Measurements from ENCODE around the gene IQGAP1. TPM values are rescaled to one million over a fixed set of nuclear protein-coding genes. Genes with fewer than 3 reads are reported as not detected.

IQGAP1 gene
- total and polyA plus RNA-seq, 9 of the 15 experiments (the other 6 are each of a cell fraction or from before 2014, with no cell fraction given): 37.6 to 143 (median 77.7) TPM

GRCh38 chr15:90405055-90405607 lies 17.1 kb downstream of the IQGAP1 start:
- intact Hi-C loops (cut with micrococcal nuclease): no loop called here
- POLR2A ChIA-PET: interaction anchor here (1.0 kb wide), 1 partner anchor 14 kb away, joined by 3 read pairs; no protein-coding TSS in a partner anchor
- no peak for FAIRE-seq

More at GRCh38 chr15:90405055-90405607, 17.1 kb downstream of the IQGAP1 start:
- Histone ChIP-seq H3K27ac (ENCODE audit: extremely low read depth, low read depth, low read length) (no peak overlapping the region), H2AFZ (ENCODE audit: low read depth, low read length) (no peak overlapping the region), H3K9ac (ENCODE audit: insufficient read depth in 1 of 2, low read depth in 2 of 2, low read length in 2 of 2) (no peak overlapping the region), H3K9me1 (ENCODE audit: control insufficient read depth, insufficient read depth, low read length) (no peaks in the 10 kb centered on the region), H4K20me1 (replicated peaks; ENCODE audit: control insufficient read depth, insufficient read depth, low read length) (no peaks in the 10 kb centered on the region), H3K36me3 (ENCODE audit: control insufficient read depth, insufficient read depth, low read length) (no peaks in the 10 kb centered on the region), H3K4me3 (no peak overlapping the region), H3K9me3 (replicated peaks; ENCODE audit: control insufficient read depth, insufficient read depth, low read depth, low read length) (no peaks in the 10 kb centered on the region), H3K4me2 (ENCODE audit: insufficient read depth, low read length) (no peak overlapping the region), H3K79me2 (ENCODE audit: control insufficient read depth, insufficient read depth, low read length) (peaks cover 72% of the 10 kb centered on the region), H3K27me3 (ENCODE audit: control insufficient read depth in 2 of 2, insufficient read depth in 2 of 2, low read length in 2 of 2) (no peaks in the 10 kb centered on the region), H3K4me1 (replicated peaks in 1 of 2; ENCODE audit: control insufficient read depth in 2 of 2, insufficient read depth in 2 of 2, low read length in 2 of 2) (peaks cover 0 to 22% of the 10 kb centered on the region in 2 experiments; a peak in 3 of 5 replicates)
- DNase-seq (ENCODE audit: extremely low read depth in 1 of 4, low spot score in 3 of 4): no peak
- in situ Hi-C loops (cut with MboI): no loop called here
- no peak for ATAC-seq
- TF ChIP-seq PCBP2 (IDR thresholded peaks at IDR 0.05; ENCODE audit: low read depth, low read length, poor library complexity, severe bottlenecking) (no peak), PRDM10 (IDR thresholded peaks at IDR 0.05; ENCODE audit: partially characterized antibody) (no peak), HNRNPUL1 (IDR thresholded peaks at IDR 0.05; ENCODE audit: low read length) (no peak), POLR3A (IDR thresholded peaks at IDR 0.05; ENCODE audit: borderline replicate concordance, extremely low read depth, insufficient read depth, insufficient read length) (no peak)
- BruUV-seq (replicated peaks): no TSS peak
- CTCF ChIA-PET (ENCODE audit: low intra/inter-chr PET ratio): no interaction called here
- 40% methylated on average over 3 of the region's 3 CpGs for WGBS (ENCODE audit: insufficient coverage, low coverage, missing lambda C conversion rate)
